Measurements from ENCODE around the gene TMEM248. TPM values are rescaled to one million over a fixed set of nuclear protein-coding genes. Genes with fewer than 3 reads are reported as not detected.

The TMEM248 gene
- total and polyA plus RNA-seq, 2 of the 8 experiments (the other 6 are each of a cell fraction or from before 2014, with no cell fraction given), result 63.6 to 126 TPM

DNA sequence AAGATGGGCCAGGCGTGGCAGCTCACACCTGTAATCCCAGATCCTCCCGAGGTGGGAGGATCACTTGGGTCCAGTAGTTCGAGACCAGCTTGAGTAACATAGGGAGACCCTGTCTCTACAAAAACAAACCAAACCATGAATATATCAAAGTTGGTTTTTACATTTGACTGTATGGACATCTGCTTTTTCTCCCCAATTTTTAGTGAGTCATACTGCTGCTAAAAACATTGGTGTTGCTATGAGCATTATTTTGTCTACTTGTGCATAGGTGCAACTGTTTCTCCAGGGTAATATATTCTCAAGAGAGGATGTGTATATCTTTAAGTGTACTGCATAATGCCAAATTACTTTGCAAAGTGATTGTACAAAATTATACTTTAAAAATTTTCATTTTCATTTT lies 769 bp upstream of the TMEM248 start:
- Histone ChIP-seq H3K18ac (ENCODE audit: extremely low read depth, low read length) (no peak overlapping the region), H2BK15ac (ENCODE audit: low read length) (no peak overlapping the region), H3K23ac (ENCODE audit: insufficient read length) (no peak overlapping the region), H4K8ac (ENCODE audit: extremely low read depth, insufficient read depth, low read length) (no peak overlapping the region), H3K23me2 (ENCODE audit: low read depth, low read length) (peaks cover 9% of the 10 kb centered on the region), H2AK5ac (ENCODE audit: low read depth, low read length) (no peak overlapping the region), H3K27me3 (replicated peaks in 1 of 4; ENCODE audit: control insufficient read depth in 3 of 4, extremely low read depth in 1 of 4, insufficient read depth in 3 of 4, low read length in 3 of 4) (no peaks in the 10 kb centered on the region), H4K91ac (replicated peaks; ENCODE audit: insufficient read length, low read length) (no peak overlapping the region), H3K4me3 (ENCODE audit: extremely low read depth in 1 of 4, insufficient read depth in 2 of 4, low read depth in 3 of 4, low read length in 4 of 4) (peak overlapping the region; percentile 58 to 97 (median 96); a peak in 6 of 8 replicates), H3K4me1 (replicated peaks in 1 of 4; ENCODE audit: control insufficient read depth in 3 of 4, insufficient read depth in 4 of 4, low read length in 3 of 4) (peaks cover 0 to 12% (median 3%) of the 10 kb centered on the region in 4 experiments; a peak in 3 of 7 replicates), H3K9ac (replicated peaks in 1 of 4; ENCODE audit: extremely low read depth in 1 of 4, low read depth in 3 of 4, low read length in 3 of 4) (no peak overlapping the region), H2BK20ac (ENCODE audit: low read length) (no peak overlapping the region), H2AFZ (ENCODE audit: low read length) (no peak overlapping the region), H3K56ac (replicated peaks; ENCODE audit: insufficient read length, low read depth, low read length) (no peak overlapping the region), H3K4ac (replicated peaks; ENCODE audit: insufficient read length, low read depth, low read length) (no peak overlapping the region), H4K20me1 (replicated peaks in 1 of 2; ENCODE audit: control insufficient read depth in 1 of 2, insufficient read depth in 2 of 2, low read length in 2 of 2) (peaks cover 0 to 11% of the 10 kb centered on the region in 2 experiments), H2BK5ac (ENCODE audit: low read depth, low read length) (no peak overlapping the region), H3K36me3 (ENCODE audit: control insufficient read depth in 2 of 4, insufficient read depth in 4 of 4, low read length in 3 of 4) (peaks cover 0 to 4% (median 0%) of the 10 kb centered on the region in 4 experiments; a peak in 2 of 8 replicates), H3K14ac (ENCODE audit: insufficient read length) (no peak overlapping the region), H2BK12ac (ENCODE audit: low read depth, low read length) (no peak overlapping the region), H4K5ac (ENCODE audit: insufficient read length, low read depth, low read length) (no peak overlapping the region), H2BK120ac (replicated peaks; ENCODE audit: low read depth, low read length) (no peak overlapping the region), H3K27ac (ENCODE audit: low read depth, low read length) (no peak overlapping the region), H3K79me2 (ENCODE audit: control insufficient read depth in 1 of 2, insufficient read depth in 2 of 2, low read length in 2 of 2) (peaks cover 11 to 34% of the 10 kb centered on the region in 2 experiments), H3K4me2 (ENCODE audit: insufficient read depth in 1 of 2, low read depth in 2 of 2, low read length in 2 of 2) (peak overlapping the region; percentile 100; a peak in 3 of 4 replicates), H3K9me3 (ENCODE audit: insufficient read depth in 2 of 2, low read depth in 1 of 2, low read length in 1 of 2) (no peaks in the 10 kb centered on the region), H3K79me1 (ENCODE audit: low read depth, low read length) (peaks cover 14% of the 10 kb centered on the region; the same call in 1 of the 2 replicates)
- DNase-seq (ENCODE audit: low read depth in 1 of 2, low spot score in 2 of 2) (no peak), FAIRE-seq (no peak)
- TF ChIP-seq SRF (IDR thresholded peaks at IDR 0.05; ENCODE audit: low read depth, low read length), result no peak
- TF ChIP-seq HDAC6 (IDR thresholded peaks at IDR 0.05; ENCODE audit: low read depth, low read length), result no peak
- no peak for TF ChIP-seq SAP30 (IDR thresholded peaks at IDR 0.05; ENCODE audit: insufficient read depth, insufficient replicate concordance, low read length)
- no peak for TF ChIP-seq POLR2AphosphoS5 (IDR thresholded peaks at IDR 0.05; ENCODE audit: low read depth, low read length)
- TF ChIP-seq, protein P1, sequence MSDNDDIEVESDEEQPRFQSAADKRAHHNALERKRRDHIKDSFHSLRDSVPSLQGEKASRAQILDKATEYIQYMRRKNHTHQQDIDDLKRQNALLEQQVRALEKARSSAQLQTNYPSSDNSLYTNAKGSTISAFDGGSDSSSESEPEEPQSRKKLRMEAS (IDR thresholded peaks at IDR 0.05), result no peak
- no peak for TF ChIP-seq TAF7 (optimal IDR thresholded peaks at IDR 0.05; ENCODE audit: borderline replicate concordance, low read depth, low read length)
- no peak for TF ChIP-seq FOSL1 (IDR thresholded peaks at IDR 0.05; ENCODE audit: insufficient read depth, low read depth, low read length)
- 89% methylated on average over 3 of the region's 3 CpGs; no CpG with 5 or more reads in 1 of the 2 experiments for whole genome bisulfite sequencing, 2 experiments (ENCODE audit: extremely low coverage in 1 of 2, insufficient coverage in 1 of 2, insufficient read length in 1 of 2, insufficient replicate concordance in 2 of 2, low coverage in 1 of 2, low lambda C conversion rate in 2 of 2, missing lambda C conversion rate in 1 of 2)
- ChIA-PET POLR2A (ENCODE audit: partially characterized antibody) (interaction anchor here (1.1 to 2.5 kb wide), 4 partner anchors 9 to 76 kb away, joined by 3 to 9 read pairs (median 3); no protein-coding TSS in a partner anchor), CTCF (ENCODE audit: partially characterized antibody) (no interaction called here)

Measured in H1 (cell line).